ENCODE results near the gene KCNIP1.

The KCNIP1 gene

DNA sequence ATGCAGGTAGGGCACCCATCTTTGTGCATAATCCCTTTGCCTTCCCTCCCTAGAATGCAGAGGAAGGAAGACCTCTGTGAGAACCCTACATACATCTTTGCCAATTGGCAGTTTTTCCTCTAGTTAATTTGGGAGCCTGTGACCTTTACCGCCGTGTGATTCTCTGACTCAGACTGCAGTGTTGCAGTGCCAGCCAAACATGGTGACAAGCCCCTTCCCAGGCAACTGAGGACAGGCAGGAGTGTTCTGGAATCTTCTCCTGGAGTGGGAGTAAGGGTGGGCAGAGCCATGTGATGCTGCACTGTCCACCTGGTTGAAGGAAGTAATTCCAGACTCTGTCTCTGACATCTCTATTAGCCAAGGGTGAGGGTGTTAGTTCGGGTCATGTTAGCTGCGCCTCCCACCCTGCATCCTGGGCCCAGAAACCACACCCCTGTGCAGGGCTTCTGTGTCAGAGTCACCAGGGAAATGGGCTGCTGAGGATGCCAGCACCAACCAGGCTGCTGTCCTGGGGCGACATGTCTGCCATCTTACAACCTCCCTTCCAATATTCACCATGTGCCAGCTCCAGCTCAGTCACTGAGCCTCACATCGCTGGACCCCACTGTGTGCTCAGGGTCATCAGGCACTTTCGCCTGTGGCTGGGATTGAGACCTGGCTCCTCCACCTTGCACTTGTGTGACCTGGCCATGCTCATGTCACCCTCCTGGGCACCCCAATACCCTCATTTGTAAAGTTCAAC lies 21.8 kb downstream of the KCNIP1 start:
- Histone ChIP-seq H3K56ac (ENCODE audit: low read length) (no peak overlapping the region), H3K4me2 (ENCODE audit: low read length) (no peak overlapping the region), H2BK5ac (ENCODE audit: low read length) (no peak overlapping the region), H3K4me3 (ENCODE audit: low read length) (no peak overlapping the region), H2BK120ac (ENCODE audit: low read depth, low read length) (no peak overlapping the region), H3K23ac (ENCODE audit: low read length) (no peak overlapping the region), H3K79me1 (ENCODE audit: low read length) (no peaks in the 10 kb centered on the region), H3K18ac (ENCODE audit: low read length) (no peak overlapping the region), H4K8ac (ENCODE audit: low read depth, low read length) (no peak overlapping the region), H3K79me2 (ENCODE audit: control insufficient read depth, insufficient read depth, low read length) (no peaks in the 10 kb centered on the region), H2AK5ac (ENCODE audit: low read length) (no peak overlapping the region), H4K5ac (ENCODE audit: low read length) (no peak overlapping the region), H3K9ac (ENCODE audit: low read length) (no peak overlapping the region), H2BK15ac (replicated peaks; ENCODE audit: low read depth) (no peak overlapping the region), H3K4me1 (ENCODE audit: control insufficient read depth, low read depth, low read length) (no peaks in the 10 kb centered on the region), H3K27ac (ENCODE audit: low read depth, low read length) (no peak overlapping the region), H3K4ac (ENCODE audit: low read depth, low read length) (no peak overlapping the region), H3K27me3 (ENCODE audit: insufficient read depth, low read length, poor library complexity) (no peaks in the 10 kb centered on the region), H3K36me3 (ENCODE audit: control insufficient read depth, insufficient read depth, low read length) (no peaks in the 10 kb centered on the region)
- WGBS (ENCODE audit: extremely low coverage, insufficient coverage, low lambda C conversion rate), result no CpG with 5 or more reads among the region's 7 CpGs
- DNase-seq, result no peak

DNA sequence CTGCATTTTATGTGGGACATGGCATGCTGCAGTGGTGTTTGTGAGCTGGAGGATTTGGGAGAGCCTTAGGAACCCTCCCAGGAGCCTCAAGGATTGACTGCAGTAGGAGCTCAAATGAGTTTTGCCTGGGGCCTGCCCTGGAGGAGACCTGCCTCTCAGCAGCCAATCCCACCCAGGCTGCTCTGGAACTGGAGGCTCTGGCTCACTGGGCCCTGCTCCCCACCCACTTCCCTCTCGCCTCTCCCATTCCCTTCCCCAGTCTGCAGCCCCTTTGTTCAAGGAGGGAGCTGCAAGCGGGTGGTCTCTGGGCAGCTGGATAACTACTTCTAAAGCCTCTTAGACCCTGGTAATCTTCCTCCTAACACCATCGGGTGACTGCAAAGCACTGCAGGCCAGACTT lies 24.2 kb downstream of the KCNIP1 start:
- no CpG with 5 or more reads among the region's 3 CpGs for WGBS (ENCODE audit: extremely low coverage, insufficient coverage, low lambda C conversion rate)
- Histone ChIP-seq H3K79me2 (ENCODE audit: control insufficient read depth, insufficient read depth, low read length) (no peaks in the 10 kb centered on the region), H3K18ac (ENCODE audit: low read length) (no peak overlapping the region), H3K9ac (ENCODE audit: low read length) (no peak overlapping the region), H4K8ac (ENCODE audit: low read depth, low read length) (no peak overlapping the region), H3K27ac (ENCODE audit: low read depth, low read length) (no peak overlapping the region), H3K23ac (ENCODE audit: low read length) (no peak overlapping the region), H2BK5ac (ENCODE audit: low read length) (no peak overlapping the region), H2AK5ac (ENCODE audit: low read length) (no peak overlapping the region), H3K36me3 (ENCODE audit: control insufficient read depth, insufficient read depth, low read length) (no peaks in the 10 kb centered on the region), H3K56ac (ENCODE audit: low read length) (no peak overlapping the region), H2BK120ac (ENCODE audit: low read depth, low read length) (no peak overlapping the region), H3K79me1 (ENCODE audit: low read length) (no peaks in the 10 kb centered on the region), H3K4me3 (ENCODE audit: low read length) (no peak overlapping the region), H3K4me2 (ENCODE audit: low read length) (no peak overlapping the region), H3K4me1 (ENCODE audit: control insufficient read depth, low read depth, low read length) (no peaks in the 10 kb centered on the region), H3K27me3 (ENCODE audit: insufficient read depth, low read length, poor library complexity) (no peaks in the 10 kb centered on the region), H3K4ac (ENCODE audit: low read depth, low read length) (no peak overlapping the region), H4K5ac (ENCODE audit: low read length) (no peak overlapping the region), H2BK15ac (replicated peaks; ENCODE audit: low read depth) (no peak overlapping the region)
- DNase-seq, result no peak

DNA sequence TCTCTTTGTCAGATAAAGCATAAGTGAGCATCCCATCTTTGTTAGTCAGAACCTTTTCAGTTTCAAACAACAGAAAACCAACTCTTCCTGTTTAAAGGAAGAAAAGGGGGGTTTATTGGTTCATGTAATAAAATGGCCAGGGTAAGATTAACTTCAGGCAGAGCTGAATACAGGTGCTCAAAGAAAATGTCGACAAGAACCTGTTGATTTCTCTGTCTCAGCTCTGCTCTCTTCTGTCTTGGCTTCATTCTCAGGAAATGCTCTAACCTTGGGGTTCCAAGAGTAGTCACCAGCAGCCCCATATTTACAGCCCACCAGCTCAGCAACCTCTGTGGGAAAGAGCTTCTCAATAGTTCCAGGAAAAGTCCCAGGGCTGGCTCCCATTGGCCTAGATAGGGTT lies 25.2 kb downstream of the KCNIP1 start:
- Histone ChIP-seq H3K79me2 (ENCODE audit: control insufficient read depth, insufficient read depth, low read length) (no peaks in the 10 kb centered on the region), H3K4me2 (ENCODE audit: low read length) (no peak overlapping the region), H4K8ac (ENCODE audit: low read depth, low read length) (no peak overlapping the region), H2BK120ac (ENCODE audit: low read depth, low read length) (no peak overlapping the region), H2BK5ac (ENCODE audit: low read length) (no peak overlapping the region), H3K4me3 (ENCODE audit: low read length) (no peak overlapping the region), H4K5ac (ENCODE audit: low read length) (no peak overlapping the region), H3K27ac (ENCODE audit: low read depth, low read length) (no peak overlapping the region), H3K23ac (ENCODE audit: low read length) (no peak overlapping the region), H3K9ac (ENCODE audit: low read length) (no peak overlapping the region), H2BK15ac (replicated peaks; ENCODE audit: low read depth) (no peak overlapping the region), H3K4ac (ENCODE audit: low read depth, low read length) (no peak overlapping the region), H3K56ac (ENCODE audit: low read length) (no peak overlapping the region), H3K36me3 (ENCODE audit: control insufficient read depth, insufficient read depth, low read length) (no peaks in the 10 kb centered on the region), H3K18ac (ENCODE audit: low read length) (no peak overlapping the region), H3K4me1 (ENCODE audit: control insufficient read depth, low read depth, low read length) (no peaks in the 10 kb centered on the region), H3K79me1 (ENCODE audit: low read length) (no peaks in the 10 kb centered on the region), H3K27me3 (ENCODE audit: insufficient read depth, low read length, poor library complexity) (no peaks in the 10 kb centered on the region), H2AK5ac (ENCODE audit: low read length) (no peak overlapping the region)
- no CpG with 5 or more reads among the region's 1 CpG for WGBS (ENCODE audit: extremely low coverage, insufficient coverage, low lambda C conversion rate)
- DNase-seq, result no peak

DNA sequence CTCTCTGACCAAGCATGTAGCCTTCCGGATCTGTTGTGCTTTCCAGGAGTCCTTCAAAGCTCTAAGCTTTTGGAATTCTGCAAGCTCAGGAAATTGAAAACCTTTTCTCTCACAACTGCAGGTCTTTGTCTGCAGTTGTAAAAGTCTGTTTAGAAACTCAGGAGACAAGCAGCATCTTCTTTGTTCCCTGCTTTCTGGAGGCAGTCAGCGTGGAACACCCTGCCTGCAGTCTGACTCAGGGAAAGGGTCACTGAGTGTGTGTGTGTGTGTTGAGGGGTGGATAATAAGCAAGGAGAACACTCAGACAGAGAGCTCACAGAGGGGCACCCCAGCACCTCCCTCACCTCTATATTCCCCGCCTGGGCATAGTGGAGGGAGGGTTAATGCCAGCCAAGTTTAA lies 29.1 kb downstream of the KCNIP1 start:
- Histone ChIP-seq H2BK15ac (replicated peaks; ENCODE audit: low read depth) (no peak overlapping the region), H3K27ac (ENCODE audit: low read depth, low read length) (no peak overlapping the region), H3K4me2 (ENCODE audit: low read length) (no peak overlapping the region), H3K56ac (ENCODE audit: low read length) (no peak overlapping the region), H2BK5ac (ENCODE audit: low read length) (no peak overlapping the region), H3K4ac (ENCODE audit: low read depth, low read length) (no peak overlapping the region), H4K5ac (ENCODE audit: low read length) (no peak overlapping the region), H3K23ac (ENCODE audit: low read length) (no peak overlapping the region), H2AK5ac (ENCODE audit: low read length) (no peak overlapping the region), H3K27me3 (ENCODE audit: insufficient read depth, low read length, poor library complexity) (no peaks in the 10 kb centered on the region), H3K18ac (ENCODE audit: low read length) (no peak overlapping the region), H3K79me1 (ENCODE audit: low read length) (no peaks in the 10 kb centered on the region), H3K4me3 (ENCODE audit: low read length) (no peak overlapping the region), H4K8ac (ENCODE audit: low read depth, low read length) (no peak overlapping the region), H3K4me1 (ENCODE audit: control insufficient read depth, low read depth, low read length) (no peaks in the 10 kb centered on the region), H3K79me2 (ENCODE audit: control insufficient read depth, insufficient read depth, low read length) (no peaks in the 10 kb centered on the region), H3K9ac (ENCODE audit: low read length) (no peak overlapping the region), H2BK120ac (ENCODE audit: low read depth, low read length) (no peak overlapping the region), H3K36me3 (ENCODE audit: control insufficient read depth, insufficient read depth, low read length) (no peaks in the 10 kb centered on the region)
- DNase-seq, result no peak
- WGBS (ENCODE audit: extremely low coverage, insufficient coverage, low lambda C conversion rate), result no CpG with 5 or more reads among the region's 3 CpGs

DNA sequence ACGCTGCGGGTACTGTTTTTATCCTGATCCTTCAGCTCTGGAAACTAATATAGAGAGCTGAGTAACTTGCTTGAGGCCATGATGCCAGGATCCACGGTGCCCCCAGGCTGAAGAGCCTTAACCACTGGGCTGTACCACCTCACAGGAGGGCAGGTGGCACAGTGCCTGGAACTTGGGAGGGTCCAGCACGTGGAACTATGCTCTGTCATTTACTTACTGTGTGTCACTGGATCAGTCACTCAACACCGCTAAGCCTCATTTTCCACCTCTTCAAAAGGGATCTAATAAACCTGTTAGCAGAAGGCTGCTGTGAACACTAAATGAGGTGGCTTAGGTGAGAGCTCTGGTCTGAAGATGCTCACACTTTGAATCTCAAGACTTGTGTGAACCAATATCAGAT lies 29.6 kb downstream of the KCNIP1 start:
- H3K4ac ChIP-seq (ENCODE audit: low read depth, low read length), result no peak overlapping the region
- no peak overlapping the region for H2BK120ac ChIP-seq (ENCODE audit: low read depth, low read length)
- no peak overlapping the region for H3K23ac ChIP-seq (ENCODE audit: low read length)
- no peak overlapping the region for H2AK5ac ChIP-seq (ENCODE audit: low read length)
- no peaks in the 10 kb centered on the region for H3K79me2 ChIP-seq (ENCODE audit: control insufficient read depth, insufficient read depth, low read length)
- no peaks in the 10 kb centered on the region for H3K36me3 ChIP-seq (ENCODE audit: control insufficient read depth, insufficient read depth, low read length)
- H3K27ac ChIP-seq (ENCODE audit: low read depth, low read length), result no peak overlapping the region
- no peaks in the 10 kb centered on the region for H3K4me1 ChIP-seq (ENCODE audit: control insufficient read depth, low read depth, low read length)
- H3K27me3 ChIP-seq (ENCODE audit: insufficient read depth, low read length, poor library complexity), result no peaks in the 10 kb centered on the region
- no peak overlapping the region for H3K18ac ChIP-seq (ENCODE audit: low read length)
- no peak overlapping the region for H4K5ac ChIP-seq (ENCODE audit: low read length)
- no peak overlapping the region for H3K56ac ChIP-seq (ENCODE audit: low read length)
- DNase-seq, result no peak
- H3K4me3 ChIP-seq (ENCODE audit: low read length), result no peak overlapping the region
- H4K8ac ChIP-seq (ENCODE audit: low read depth, low read length), result no peak overlapping the region
- no peak overlapping the region for H3K4me2 ChIP-seq (ENCODE audit: low read length)
- no peak overlapping the region for H2BK5ac ChIP-seq (ENCODE audit: low read length)
- H3K9ac ChIP-seq (ENCODE audit: low read length), result no peak overlapping the region
- WGBS (ENCODE audit: extremely low coverage, insufficient coverage, low lambda C conversion rate), result no CpG with 5 or more reads among the region's 5 CpGs
- no peaks in the 10 kb centered on the region for H3K79me1 ChIP-seq (ENCODE audit: low read length)
- H2BK15ac ChIP-seq (replicated peaks; ENCODE audit: low read depth), result no peak overlapping the region

DNA sequence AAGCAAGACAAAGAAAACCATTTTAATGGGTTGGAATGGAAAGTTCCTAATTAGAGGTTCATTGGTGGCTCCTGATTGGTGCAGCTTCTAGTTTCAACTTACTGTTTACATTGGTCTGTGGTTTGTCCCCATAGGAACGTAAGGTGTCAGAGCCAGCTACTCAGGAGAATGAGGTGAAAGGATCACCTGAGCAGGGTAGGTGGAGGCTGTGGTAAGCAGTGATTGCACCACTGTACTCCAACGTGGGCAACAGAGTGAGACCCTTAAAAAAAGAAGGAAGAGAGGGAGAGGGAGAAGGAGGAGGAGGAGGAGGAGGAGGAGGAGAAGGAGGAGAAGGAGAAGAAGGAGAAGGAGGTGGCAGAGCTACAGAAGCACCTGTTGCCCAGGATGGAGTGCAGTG lies 30.4 kb downstream of the KCNIP1 start:
- H3K9ac ChIP-seq (ENCODE audit: low read length), result no peak overlapping the region
- H2BK120ac ChIP-seq (ENCODE audit: low read depth, low read length), result no peak overlapping the region
- no peaks in the 10 kb centered on the region for H3K4me1 ChIP-seq (ENCODE audit: control insufficient read depth, low read depth, low read length)
- no peak overlapping the region for H3K56ac ChIP-seq (ENCODE audit: low read length)
- no peak overlapping the region for H2BK5ac ChIP-seq (ENCODE audit: low read length)
- H2BK15ac ChIP-seq (replicated peaks; ENCODE audit: low read depth), result no peak overlapping the region
- no peak overlapping the region for H3K18ac ChIP-seq (ENCODE audit: low read length)
- no peak overlapping the region for H3K4me2 ChIP-seq (ENCODE audit: low read length)
- H3K23ac ChIP-seq (ENCODE audit: low read length), result no peak overlapping the region
- no peak overlapping the region for H4K5ac ChIP-seq (ENCODE audit: low read length)
- H3K79me2 ChIP-seq (ENCODE audit: control insufficient read depth, insufficient read depth, low read length), result no peaks in the 10 kb centered on the region
- H4K8ac ChIP-seq (ENCODE audit: low read depth, low read length), result no peak overlapping the region
- H3K79me1 ChIP-seq (ENCODE audit: low read length), result no peaks in the 10 kb centered on the region
- no peak overlapping the region for H3K4me3 ChIP-seq (ENCODE audit: low read length)
- no peaks in the 10 kb centered on the region for H3K27me3 ChIP-seq (ENCODE audit: insufficient read depth, low read length, poor library complexity)
- WGBS (ENCODE audit: extremely low coverage, insufficient coverage, low lambda C conversion rate), result no CpG with 5 or more reads among the region's 2 CpGs
- no peak overlapping the region for H2AK5ac ChIP-seq (ENCODE audit: low read length)
- no peak overlapping the region for H3K4ac ChIP-seq (ENCODE audit: low read depth, low read length)
- no peaks in the 10 kb centered on the region for H3K36me3 ChIP-seq (ENCODE audit: control insufficient read depth, insufficient read depth, low read length)
- H3K27ac ChIP-seq (ENCODE audit: low read depth, low read length), result no peak overlapping the region
- DNase-seq, result peak; percentile 71
